Bronchial epithelial cell (primary cell): Measurements from ENCODE around the gene NR1H3. TPM values are rescaled to one million over a fixed set of nuclear protein-coding genes. Genes with fewer than 3 reads are reported as not detected.
A peak's percentile ranks its signal among the peaks of the same experiment; 100 is the strongest.

Experiments used
- DNase-seq: peaks from one replicate; pipeline ENCODE4 v3.0.0-alpha.2; 2010; ENCODE audit warnings: low read depth
- FAIRE-seq: peaks from 2 replicates; lab custom pipeline; 2011; peaks lifted over from hg19 to GRCh38; lab: Jason Lieb, UNC
- H3K27me3 ChIP-seq: 2 replicates; pipeline ENCODE4 v1.5.1; 2011; ENCODE audit warnings: low read length; ENCODE audit not compliant: control insufficient read depth, insufficient read depth
- H3K36me3 ChIP-seq: 2 replicates; pipeline ENCODE4 v1.5.1; 2011; ENCODE audit warnings: low read length; ENCODE audit not compliant: control insufficient read depth, insufficient read depth
- H3K4me3 ChIP-seq: 2 replicates; pipeline ENCODE4 v1.5.1; 2011; ENCODE audit warnings: mild to moderate bottlenecking, low read depth, low read length, control low read depth
- total RNA-seq: library from RNA; depleted of rRNA; stranded (reverse); fragments of >200 nt; gene quantifications from 2 replicates; pipeline ENCODE4 v1.2.1, GENCODE V29; 2014
- TF ChIP-seq, protein P1 (sequence below): IDR thresholded peaks from 2 replicates; pipeline ENCODE4 v1.5.1; 2011; ENCODE audit warnings: mild to moderate bottlenecking, moderate library complexity, low read length, control low read depth, inconsistent platforms; ENCODE audit not compliant: insufficient read depth, severe bottlenecking

Gene NR1H3
- total RNA-seq, 1 donor from 2014 or later, result 9.5 TPM

DNA sequence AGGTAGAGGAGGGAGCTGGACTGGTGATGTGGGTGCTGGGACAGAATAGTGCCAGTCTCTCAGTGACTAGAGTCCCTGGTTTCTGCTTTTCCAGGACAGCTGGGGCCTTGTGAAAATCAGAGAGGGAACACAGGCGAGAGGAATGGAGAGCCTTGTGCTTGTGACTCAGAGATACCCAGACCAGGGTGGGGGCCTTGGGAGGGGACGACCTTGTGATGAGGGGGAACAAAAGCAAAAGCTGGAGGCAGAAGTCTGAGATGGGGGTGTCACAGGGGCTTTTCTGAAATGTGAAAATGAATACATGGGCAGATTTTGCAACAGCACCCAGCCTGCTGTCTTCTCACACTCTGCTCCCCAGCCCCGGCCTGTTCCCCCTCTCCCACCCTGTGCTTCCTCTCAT is 3.4 kb upstream of the NR1H3 start:
- DNase-seq (no peak), FAIRE-seq (no peak)
- Histone ChIP-seq H3K27me3 (no peaks in the 10 kb centered on the region), H3K36me3 (no peaks in the 10 kb centered on the region), H3K4me3 (no peak overlapping the region)
- TF ChIP-seq, protein P1, sequence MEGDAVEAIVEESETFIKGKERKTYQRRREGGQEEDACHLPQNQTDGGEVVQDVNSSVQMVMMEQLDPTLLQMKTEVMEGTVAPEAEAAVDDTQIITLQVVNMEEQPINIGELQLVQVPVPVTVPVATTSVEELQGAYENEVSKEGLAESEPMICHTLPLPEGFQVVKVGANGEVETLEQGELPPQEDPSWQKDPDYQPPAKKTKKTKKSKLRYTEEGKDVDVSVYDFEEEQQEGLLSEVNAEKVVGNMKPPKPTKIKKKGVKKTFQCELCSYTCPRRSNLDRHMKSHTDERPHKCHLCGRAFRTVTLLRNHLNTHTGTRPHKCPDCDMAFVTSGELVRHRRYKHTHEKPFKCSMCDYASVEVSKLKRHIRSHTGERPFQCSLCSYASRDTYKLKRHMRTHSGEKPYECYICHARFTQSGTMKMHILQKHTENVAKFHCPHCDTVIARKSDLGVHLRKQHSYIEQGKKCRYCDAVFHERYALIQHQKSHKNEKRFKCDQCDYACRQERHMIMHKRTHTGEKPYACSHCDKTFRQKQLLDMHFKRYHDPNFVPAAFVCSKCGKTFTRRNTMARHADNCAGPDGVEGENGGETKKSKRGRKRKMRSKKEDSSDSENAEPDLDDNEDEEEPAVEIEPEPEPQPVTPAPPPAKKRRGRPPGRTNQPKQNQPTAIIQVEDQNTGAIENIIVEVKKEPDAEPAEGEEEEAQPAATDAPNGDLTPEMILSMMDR, result no peak

DNA sequence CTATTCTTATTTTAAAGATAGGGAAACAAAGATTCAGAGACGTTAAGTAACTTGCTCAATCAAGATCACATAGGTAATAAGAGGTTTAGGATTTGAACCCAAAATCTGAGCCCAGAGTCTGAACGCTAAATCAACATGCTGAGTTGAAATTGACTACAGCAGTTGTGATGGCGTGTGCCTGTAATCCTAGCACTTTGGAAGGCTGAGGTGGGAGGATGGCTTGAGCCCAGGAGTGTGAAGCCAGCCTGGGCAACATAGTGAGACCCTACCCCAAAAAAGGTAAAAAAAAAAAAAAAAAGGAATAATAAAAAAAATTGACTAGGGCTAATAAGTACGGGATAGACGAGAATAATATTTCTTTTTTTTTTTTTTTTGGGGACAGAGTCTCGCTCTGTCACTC is 1.4 kb upstream of the NR1H3 start:
- Histone ChIP-seq H3K4me3 (no peak overlapping the region), H3K27me3 (no peaks in the 10 kb centered on the region), H3K36me3 (no peaks in the 10 kb centered on the region)
- DNase-seq, result no peak
- no peak for FAIRE-seq
- TF ChIP-seq, protein P1, result no peak

DNA sequence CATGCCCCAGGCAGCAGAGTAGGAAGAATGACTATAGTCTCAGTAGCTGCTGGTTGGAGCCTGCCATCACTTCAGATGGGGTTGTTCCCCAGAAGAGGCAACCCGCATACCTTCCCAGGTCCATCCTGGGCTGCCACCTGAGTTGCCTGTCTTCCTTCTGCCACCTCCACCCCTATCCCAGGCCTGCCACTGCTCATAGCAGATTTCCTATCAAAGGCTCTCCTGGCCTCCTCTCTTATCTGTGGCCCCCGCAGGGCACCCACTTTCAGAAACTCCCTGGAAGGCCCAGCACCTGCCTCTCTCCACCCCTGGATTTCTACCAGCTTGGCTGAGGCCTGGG is 649 bp upstream of the NR1H3 start:
- no peaks in the 10 kb centered on the region for H3K36me3 ChIP-seq
- H3K4me3 ChIP-seq, result no peak overlapping the region
- DNase-seq (no peak), FAIRE-seq (no peak)
- TF ChIP-seq, protein P1, result no peak
- H3K27me3 ChIP-seq, result no peaks in the 10 kb centered on the region

DNA sequence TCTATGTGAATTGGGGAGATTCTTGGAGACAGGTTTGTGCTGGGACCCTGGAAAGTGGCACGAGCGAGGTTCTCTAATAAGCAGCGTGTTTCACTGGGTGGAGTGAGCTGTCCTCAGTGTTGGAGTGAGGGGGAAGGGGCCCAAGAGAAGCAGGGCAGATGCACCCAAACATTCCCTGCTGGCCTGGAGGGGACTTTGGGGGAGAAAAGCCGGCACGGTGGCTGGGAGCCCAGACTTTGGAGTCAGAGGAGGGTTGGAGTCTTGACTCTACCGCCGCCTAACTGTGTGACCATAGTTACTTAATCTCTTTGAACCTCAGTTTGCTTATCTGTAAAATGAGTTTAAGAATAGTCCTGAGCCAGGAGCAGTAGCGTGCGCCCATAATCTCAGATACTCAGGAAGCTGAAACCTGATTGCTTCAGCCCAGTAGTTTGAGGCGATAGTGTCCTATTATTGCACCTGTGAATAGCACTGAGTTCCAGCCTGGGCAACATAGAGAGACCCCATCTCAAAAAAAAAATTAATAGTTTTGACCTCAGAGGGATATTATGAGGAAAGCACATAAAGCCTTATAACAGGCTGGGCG is 614 bp downstream of the NR1H3 start:
- no peak overlapping the region for H3K4me3 ChIP-seq
- FAIRE-seq (no peak), DNase-seq (no peak)
- H3K36me3 ChIP-seq, result no peaks in the 10 kb centered on the region
- no peaks in the 10 kb centered on the region for H3K27me3 ChIP-seq
- TF ChIP-seq, protein P1, result no peak

DNA sequence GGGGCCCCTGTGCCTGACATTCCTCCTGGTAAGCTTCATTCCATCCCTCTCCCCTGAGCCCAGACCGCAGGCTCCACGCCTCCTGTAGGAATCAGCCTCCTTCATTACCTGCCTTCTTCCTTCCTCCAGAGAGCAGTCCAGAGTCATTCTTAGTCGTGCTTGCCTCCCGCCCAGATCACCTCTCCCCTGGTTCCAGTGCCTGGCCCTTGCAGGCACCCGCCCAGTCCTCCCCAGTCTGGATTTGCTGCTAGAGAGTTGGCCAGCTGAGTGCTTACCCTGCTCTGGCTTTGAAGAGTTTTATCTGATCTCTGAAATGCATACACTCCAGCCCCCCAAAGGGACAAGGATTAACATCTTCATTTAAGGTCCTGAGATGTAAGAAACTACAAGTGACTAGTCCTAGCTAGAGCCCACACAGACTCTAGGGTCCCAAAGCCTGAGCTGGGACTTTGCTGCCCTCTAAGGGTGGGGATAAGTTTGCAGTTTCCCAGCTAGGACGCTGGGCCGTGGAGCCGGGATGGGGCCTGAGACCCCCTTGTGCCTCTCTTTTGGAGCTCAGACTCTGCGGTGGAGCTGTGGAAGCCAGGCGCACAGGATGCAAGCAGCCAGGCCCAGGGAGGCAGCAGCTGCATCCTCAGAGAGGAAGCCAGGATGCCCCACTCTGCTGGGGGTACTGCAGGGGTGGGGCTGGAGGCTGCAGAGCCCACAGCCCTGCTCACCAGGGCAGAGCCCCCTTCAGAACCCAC is 1.6 kb downstream of the NR1H3 start:
- Histone ChIP-seq H3K36me3 (no peaks in the 10 kb centered on the region), H3K27me3 (no peaks in the 10 kb centered on the region), H3K4me3 (no peak overlapping the region)
- FAIRE-seq (no peak), DNase-seq (no peak)
- TF ChIP-seq, protein P1, result peak; percentile 74
